Progenitor cell of endocrine pancreas (in vitro differentiated cells): Measurements from ENCODE around the gene CEBPA. TPM values are rescaled to one million over a fixed set of nuclear protein-coding genes. Genes with fewer than 3 reads are reported as not detected.
"Not testable (repeated sequence)": the region's sequence is repeated elsewhere in the genome, so short reads cannot be mapped to it uniquely, and the experiment has no call there.

Source experiments
- DNase-seq: peaks from one replicate; pipeline ENCODE4 v3.0.0; 2021; ENCODE audit warnings: low spot score; ENCODE audit not compliant: unreplicated experiment
- H3K27ac Mint-ChIP-seq: 2 replicates; pipeline ENCODE4 v1.8.0; 2021; ENCODE audit warnings: mild to moderate bottlenecking, moderate library complexity, mixed read lengths
- H3K27me3 Mint-ChIP-seq: 2 replicates; pipeline ENCODE4 v1.8.0; 2021; ENCODE audit warnings: mixed read lengths
- H3K36me3 Mint-ChIP-seq: 2 replicates; pipeline ENCODE4 v1.8.0; 2022; ENCODE audit warnings: mixed read lengths; ENCODE audit not compliant: insufficient read depth
- H3K4me1 Mint-ChIP-seq: 2 replicates; pipeline ENCODE4 v1.8.0; 2021; ENCODE audit warnings: low read depth, mixed read lengths
- H3K4me3 Mint-ChIP-seq: 2 replicates; pipeline ENCODE4 v1.8.0; 2021; ENCODE audit warnings: low read depth, mild to moderate bottlenecking, moderate library complexity, mixed read lengths
- H3K9me3 Mint-ChIP-seq: 2 replicates; pipeline ENCODE4 v1.8.0; 2021; ENCODE audit warnings: low read depth, mixed read lengths
- total RNA-seq: library from RNA; stranded (reverse); gene quantifications from 2 replicates; pipeline ENCODE4 v1.2.1, GENCODE V29; 2021
- TF ChIP-seq, protein P1 (sequence below): fragments of 200-600 bp; sonication (generic); IDR thresholded peaks from one replicate; pipeline ENCODE4 v1.5.0; 2021; ENCODE audit warnings: antibody characterized with exemption, mild to moderate bottlenecking; ENCODE audit not compliant: unreplicated experiment

CEBPA gene
- total RNA-seq, 1 donor from 2014 or later: 12.3 TPM

DNA sequence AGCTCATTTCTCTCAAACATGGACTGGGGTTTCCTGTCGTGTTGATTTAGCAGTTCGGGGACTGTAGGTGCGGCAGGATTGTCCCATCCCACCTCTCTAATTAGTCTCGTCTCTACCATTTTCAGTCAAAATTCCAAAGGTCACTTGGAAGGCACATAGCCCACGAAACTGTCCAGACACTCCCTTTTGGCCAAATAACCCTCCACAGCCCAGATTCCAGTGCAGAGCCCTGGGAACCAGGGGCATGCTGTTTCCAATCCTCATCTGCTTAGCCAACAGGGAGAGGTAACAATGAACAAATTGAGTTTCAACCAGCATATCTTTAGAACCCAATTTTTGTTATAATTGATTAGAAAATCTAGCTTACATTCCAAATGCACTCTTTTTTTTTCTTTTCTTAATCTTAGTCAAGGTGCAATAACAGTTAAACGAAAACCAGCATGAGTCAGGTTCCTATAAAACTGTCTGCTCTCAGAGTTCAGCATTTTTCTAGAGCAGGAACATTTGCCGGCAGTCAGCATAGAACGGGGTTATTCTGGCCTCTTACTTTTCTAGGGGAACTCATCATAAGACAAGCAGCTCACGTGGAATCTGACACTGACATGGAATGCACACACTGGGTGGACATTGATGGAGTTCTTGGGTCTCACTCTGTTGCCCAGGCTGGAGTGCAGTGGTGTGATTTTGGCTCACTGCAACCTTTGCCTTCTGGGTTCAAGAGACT, 14.4 kb upstream of the CEBPA start:
- TF ChIP-seq, protein P1, sequence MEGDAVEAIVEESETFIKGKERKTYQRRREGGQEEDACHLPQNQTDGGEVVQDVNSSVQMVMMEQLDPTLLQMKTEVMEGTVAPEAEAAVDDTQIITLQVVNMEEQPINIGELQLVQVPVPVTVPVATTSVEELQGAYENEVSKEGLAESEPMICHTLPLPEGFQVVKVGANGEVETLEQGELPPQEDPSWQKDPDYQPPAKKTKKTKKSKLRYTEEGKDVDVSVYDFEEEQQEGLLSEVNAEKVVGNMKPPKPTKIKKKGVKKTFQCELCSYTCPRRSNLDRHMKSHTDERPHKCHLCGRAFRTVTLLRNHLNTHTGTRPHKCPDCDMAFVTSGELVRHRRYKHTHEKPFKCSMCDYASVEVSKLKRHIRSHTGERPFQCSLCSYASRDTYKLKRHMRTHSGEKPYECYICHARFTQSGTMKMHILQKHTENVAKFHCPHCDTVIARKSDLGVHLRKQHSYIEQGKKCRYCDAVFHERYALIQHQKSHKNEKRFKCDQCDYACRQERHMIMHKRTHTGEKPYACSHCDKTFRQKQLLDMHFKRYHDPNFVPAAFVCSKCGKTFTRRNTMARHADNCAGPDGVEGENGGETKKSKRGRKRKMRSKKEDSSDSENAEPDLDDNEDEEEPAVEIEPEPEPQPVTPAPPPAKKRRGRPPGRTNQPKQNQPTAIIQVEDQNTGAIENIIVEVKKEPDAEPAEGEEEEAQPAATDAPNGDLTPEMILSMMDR: no peak
- Mint-ChIP-seq H3K27ac (peak overlapping the region; percentile 42), H3K4me1 (peaks cover 5% of the 10 kb centered on the region), H3K27me3 (no peaks in the 10 kb centered on the region), H3K9me3 (peaks cover 13% of the 10 kb centered on the region), H3K4me3 (no peak overlapping the region), H3K36me3 (peaks cover 5% of the 10 kb centered on the region)
- DNase-seq: no peak

DNA sequence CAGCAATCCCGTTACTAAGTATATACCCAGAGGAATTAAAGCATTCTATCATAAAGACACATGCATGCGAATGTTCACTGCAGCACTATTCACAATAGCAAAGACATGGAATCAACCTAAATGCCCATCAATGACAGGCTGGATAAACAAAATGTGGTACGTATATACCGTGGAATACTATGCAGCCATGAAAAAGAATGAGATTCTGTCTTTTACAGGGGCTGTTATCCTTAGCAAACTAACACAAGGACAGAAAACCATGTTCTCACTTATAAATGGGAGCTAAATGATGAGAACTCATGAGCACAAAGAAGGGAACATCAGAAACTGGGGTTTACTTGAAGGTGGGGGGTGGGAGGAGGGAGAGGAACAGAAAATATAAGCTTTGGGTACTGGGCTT, 10.5 kb upstream of the CEBPA start:
- not testable (repeated sequence) for DNase-seq, H3K36me3 Mint-ChIP-seq, H3K27ac Mint-ChIP-seq, H3K4me3 Mint-ChIP-seq, H3K27me3 Mint-ChIP-seq, H3K4me1 Mint-ChIP-seq, H3K9me3 Mint-ChIP-seq

- Mint-ChIP-seq H3K27ac (no peak overlapping the region), H3K4me1 (peaks cover 10% of the 10 kb centered on the region), H3K4me3 (no peak overlapping the region), H3K36me3 (no peaks in the 10 kb centered on the region), H3K9me3 (no peaks in the 10 kb centered on the region), H3K27me3 (peaks cover 3% of the 10 kb centered on the region)
- TF ChIP-seq, protein P1: no peak
- no peak for DNase-seq
These were observed 9.7 kb upstream of the CEBPA start for GRCh38 chr19:33312065-33312464.

- no peak for DNase-seq
- peaks cover 3% of the 10 kb centered on the region for H3K27me3 Mint-ChIP-seq
- TF ChIP-seq, protein P1: peak; percentile 11
- no peaks in the 10 kb centered on the region for H3K36me3 Mint-ChIP-seq
- H3K27ac Mint-ChIP-seq: no peak overlapping the region
- H3K4me3 Mint-ChIP-seq: no peak overlapping the region
- no peaks in the 10 kb centered on the region for H3K9me3 Mint-ChIP-seq
- H3K4me1 Mint-ChIP-seq: peaks cover 6% of the 10 kb centered on the region
These were observed 9.0 kb upstream of the CEBPA start for GRCh38 chr19:33311326-33311682.

- Mint-ChIP-seq H3K27ac (no peak overlapping the region), H3K4me3 (no peak overlapping the region), H3K9me3 (no peaks in the 10 kb centered on the region), H3K27me3 (peaks cover 3% of the 10 kb centered on the region), H3K4me1 (peaks cover 11% of the 10 kb centered on the region), H3K36me3 (no peaks in the 10 kb centered on the region)
- TF ChIP-seq, protein P1: no peak
- DNase-seq: no peak
These were observed 8.4 kb upstream of the CEBPA start for GRCh38 chr19:33310606-33311325.

DNA sequence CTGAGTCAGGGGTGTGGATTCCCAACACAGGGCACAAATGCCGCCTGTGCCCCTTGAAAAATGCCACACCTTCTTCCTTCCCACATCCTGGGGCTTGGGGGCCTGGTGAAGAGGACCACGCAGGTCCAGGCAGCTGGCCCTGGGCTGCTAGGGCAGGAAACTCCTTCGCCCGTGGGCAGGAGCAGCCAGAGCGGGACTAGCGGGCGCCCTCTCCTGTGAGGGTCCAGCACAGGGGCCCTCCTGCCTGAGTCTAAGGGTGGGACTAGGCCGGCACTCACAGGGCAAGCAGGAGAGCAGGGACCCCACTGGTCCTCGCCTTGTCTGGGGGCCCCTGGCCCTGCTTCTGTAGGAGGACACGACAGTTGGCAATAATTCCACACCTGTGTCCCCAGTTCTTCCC, 7.5 kb upstream of the CEBPA start:
- Mint-ChIP-seq H3K27me3 (peaks cover 3% of the 10 kb centered on the region), H3K4me3 (no peak overlapping the region), H3K4me1 (peaks cover 19% of the 10 kb centered on the region), H3K9me3 (no peaks in the 10 kb centered on the region), H3K36me3 (no peaks in the 10 kb centered on the region), H3K27ac (no peak overlapping the region)
- DNase-seq: no peak
- TF ChIP-seq, protein P1: no peak
